HL-60 (cell line): ENCODE measurements around the gene TDG.

Source experiments
- DNase-seq, 2 experiments: peaks; one replicate each; pipeline ENCODE4 v3.0.0-alpha.2; 2010 to 2020; ENCODE audit warnings: low read depth in 1 of 2, low spot score in 1 of 2
- H3K27ac ChIP-seq: fragments of 250-450 bp; sonication (Bioruptor Pico); replicated peaks from 2 replicates; pipeline ENCODE4 v1.5.1; 2020; ENCODE audit warnings: mild to moderate bottlenecking, moderate library complexity
- H3K27me3 ChIP-seq: fragments of 250-450 bp; sonication (Bioruptor Pico); 2 replicates; pipeline ENCODE4 v1.5.1; 2021; ENCODE audit warnings: mild to moderate bottlenecking, moderate library complexity; ENCODE audit not compliant: insufficient read depth, poor library complexity, severe bottlenecking
- H3K4me3 ChIP-seq: replicated peaks from 2 replicates; pipeline ENCODE4 v1.5.1; 2011; ENCODE audit warnings: mild to moderate bottlenecking, control low read depth, low read length; ENCODE audit not compliant: insufficient read depth
- CTCF ChIP-seq: IDR thresholded peaks from one replicate; pipeline ENCODE4 v1.5.1; 2011; ENCODE audit warnings: low read length, control low read depth, inconsistent platforms; ENCODE audit not compliant: insufficient read depth
- GABPA ChIP-seq: IDR thresholded peaks from 2 replicates; pipeline ENCODE4 v1.6.1; 2012; ENCODE audit warnings: low read depth
- POLR2AphosphoS5 ChIP-seq: IDR thresholded peaks from 2 replicates; pipeline ENCODE4 v1.6.1; 2012; ENCODE audit warnings: low read depth
- REST ChIP-seq: IDR thresholded peaks from 2 replicates; pipeline ENCODE4 v1.6.1; 2012; ENCODE audit warnings: low read depth; ENCODE audit not compliant: insufficient replicate concordance
- SPI1 ChIP-seq: IDR thresholded peaks from 2 replicates; pipeline ENCODE4 v1.6.1; 2012; ENCODE audit warnings: low read depth, mild to moderate bottlenecking, borderline replicate concordance

TDG gene

GRCh38 chr12:103930787-103931735 is 34.6 kb upstream of the TDG start:
- Histone ChIP-seq H3K4me3 (peak overlapping the region; percentile 87), H3K27ac (peak overlapping the region; percentile 93), H3K27me3 (no peaks in the 10 kb centered on the region)
- TF ChIP-seq REST (no peak), GABPA (no peak), POLR2AphosphoS5 (no peak), SPI1 (no peak; the same call in 1 of the 2 replicates), CTCF (no peak)
- DNase-seq: peak in 1 of 2 experiments; percentile 37

GRCh38 chr12:103933237-103933636 is 32.4 kb upstream of the TDG start:
- H3K27me3 ChIP-seq: no peaks in the 10 kb centered on the region
- DNase-seq: no peak
- H3K4me3 ChIP-seq: no peak overlapping the region
- TF ChIP-seq REST (no peak), POLR2AphosphoS5 (no peak), GABPA (no peak), SPI1 (no peak), CTCF (no peak)
- no peak overlapping the region for H3K27ac ChIP-seq

- Histone ChIP-seq H3K27me3 (no peaks in the 10 kb centered on the region), H3K4me3 (no peak overlapping the region), H3K27ac (no peak overlapping the region)
- TF ChIP-seq REST: no peak
- no peak for TF ChIP-seq CTCF
- TF ChIP-seq POLR2AphosphoS5: no peak
- TF ChIP-seq SPI1: no peak
- no peak for TF ChIP-seq GABPA
- DNase-seq: no peak
Observed at GRCh38 chr12:103936679-103937078, 29.0 kb upstream of the TDG start.
